Right lobe of liver (tissue), 6 donors: ENCODE results near the gene POLG. TPM values are rescaled to one million over a fixed set of nuclear protein-coding genes. Genes with fewer than 3 reads are reported as not detected.
A peak's percentile ranks its signal among the peaks of the same experiment; 100 is the strongest.

ENCODE experiments used
- ATAC-seq, 4 donors: fragments of 200-7000 bp; cut with Tn5 transposase; one replicate each; pipeline ENCODE4 v1.9.1; 2020; ENCODE audit warnings: mild to moderate bottlenecking in 4 of 4, moderate library complexity in 4 of 4
- DNase-seq, 3 donors: peaks; one replicate each; pipeline ENCODE4 v3.0.0-alpha.2; 2020
- H3K27ac ChIP-seq, 3 donors: fragments of 200-600 bp; one replicate each; pipeline ENCODE4 v1.8.0; 2022
- H3K27me3 ChIP-seq, 2 donors: fragments of 200-600 bp; one replicate each; pipeline ENCODE4 v1.8.0; 2022
- H3K36me3 ChIP-seq, 4 donors: fragments of 200-600 bp; sonication (generic) in 1 of 4; one replicate each; pipeline versions ENCODE4 v1.5.1 to v1.8.0; 2017 to 2022; ENCODE audit warnings: control low read depth in 1 of 4
- H3K4me1 ChIP-seq, 4 donors: fragments of 200-600 bp; sonication (generic) in 1 of 4; one replicate each; pipeline versions ENCODE4 v1.5.1 to v1.8.0; 2017 to 2022; ENCODE audit warnings: control low read depth in 1 of 4
- H3K4me3 ChIP-seq, 3 donors: fragments of 200-600 bp; one replicate each; pipeline ENCODE4 v1.8.0; 2022
- H3K9me3 ChIP-seq, 4 donors: fragments of 200-600 bp; sonication (generic) in 1 of 4; one replicate each; pipeline versions ENCODE4 v1.5.1 to v1.8.0; 2017 to 2022; ENCODE audit warnings: control low read depth in 1 of 4
- POLR2A ChIP-seq: fragments of 450-650 bp; IDR thresholded peaks from one replicate; pipeline ENCODE4 v1.6.1; 2017; ENCODE audit warnings: antibody characterized with exemption, mild to moderate bottlenecking
- WGBS: methylation state at CpG from one replicate; pipeline ENCODE4 v1.1.6; 2018; ENCODE audit warnings: low coverage, low lambda C conversion rate; ENCODE audit not compliant: insufficient coverage; ENCODE audit errors: missing lambda C conversion rate; 5-methylcytosine and 5-hydroxymethylcytosine counted together
- intact Hi-C, 2 donors: fragments of 100-400 bp; cut with DNase I; formaldehyde crosslinking; loops; one replicate each; pipeline versions ENCODE4 v1.11.2 to v1.14.1; 2022
- total RNA-seq, 6 experiments: library from RNA; depleted of rRNA in 2 of 6; stranded (reverse); fragments of >200 nt in 2 of 6; fragmentation: NEBNext Ultra II Directional in 3 of 6; extraction: Animal tissue kit (Norgen Biotek cat#: 25700) in 3 of 6; gene quantifications; one replicate each; pipeline versions ENCODE4 v1.1.0 to v1.2.4, GENCODE V29; 2016 to 2023
- TF ChIP-seq, protein P1 (sequence below), 4 donors: fragments of 200-600 bp in 3 of 4; fragments of 450-650 bp in 1 of 4; IDR thresholded peaks; one replicate each; pipeline versions ENCODE4 v1.5.1 to v1.8.0; 2016 to 2022; ENCODE audit warnings: antibody characterized with exemption in 4 of 4, mild to moderate bottlenecking in 2 of 4
- donor health status: DM: no; HTN: yes; CAD: no.
- donor health status: DM: no; HTN: no; CAD: no.
- donor health status: DM: no; HTN: no; CAD: no.
- donor health status: DM: no; HTN: yes; CAD: no.
- donor health status: DM: no; HTN: yes; CAD: no.

POLG gene
- total RNA-seq, 6 experiments from 2014 or later = 26.3 to 34.7 (median 30.3) TPM

DNA sequence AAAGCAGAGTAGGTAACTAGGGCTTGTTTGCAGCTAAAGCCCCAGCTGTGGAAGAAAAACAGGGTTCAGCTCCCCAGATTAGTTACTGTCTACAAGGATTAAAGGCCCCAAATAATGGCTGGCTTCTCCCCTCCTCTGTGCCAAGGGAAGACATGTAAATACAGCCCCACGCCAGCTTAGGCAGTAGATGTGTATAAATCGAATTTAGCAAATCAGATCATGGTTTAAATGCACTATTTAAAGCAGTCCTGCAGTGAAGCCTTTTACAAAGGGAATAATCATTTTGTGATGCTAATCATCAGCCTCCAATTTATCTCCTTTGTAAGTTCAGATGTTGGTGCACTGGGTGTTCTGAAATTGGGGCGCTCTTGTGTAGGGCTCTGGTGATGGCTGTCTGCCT is 46.7 kb upstream of the POLG start:
- peaks cover 0 to 11% (median 0%) of the 10 kb centered on the region in 4 donors for H3K4me1 ChIP-seq
- 67% methylated on average over 3 of the region's 3 CpGs for WGBS
- intact Hi-C loops = no loop called here
- no peaks in the 10 kb centered on the region for H3K36me3 ChIP-seq
- H3K4me3 ChIP-seq = no peak overlapping the region
- H3K9me3 ChIP-seq = no peaks in the 10 kb centered on the region
- H3K27ac ChIP-seq = no peak overlapping the region
- DNase-seq = no peak
- H3K27me3 ChIP-seq = peaks cover 9 to 22% of the 10 kb centered on the region in 2 donors
- no peak for ATAC-seq
- TF ChIP-seq, protein P1, sequence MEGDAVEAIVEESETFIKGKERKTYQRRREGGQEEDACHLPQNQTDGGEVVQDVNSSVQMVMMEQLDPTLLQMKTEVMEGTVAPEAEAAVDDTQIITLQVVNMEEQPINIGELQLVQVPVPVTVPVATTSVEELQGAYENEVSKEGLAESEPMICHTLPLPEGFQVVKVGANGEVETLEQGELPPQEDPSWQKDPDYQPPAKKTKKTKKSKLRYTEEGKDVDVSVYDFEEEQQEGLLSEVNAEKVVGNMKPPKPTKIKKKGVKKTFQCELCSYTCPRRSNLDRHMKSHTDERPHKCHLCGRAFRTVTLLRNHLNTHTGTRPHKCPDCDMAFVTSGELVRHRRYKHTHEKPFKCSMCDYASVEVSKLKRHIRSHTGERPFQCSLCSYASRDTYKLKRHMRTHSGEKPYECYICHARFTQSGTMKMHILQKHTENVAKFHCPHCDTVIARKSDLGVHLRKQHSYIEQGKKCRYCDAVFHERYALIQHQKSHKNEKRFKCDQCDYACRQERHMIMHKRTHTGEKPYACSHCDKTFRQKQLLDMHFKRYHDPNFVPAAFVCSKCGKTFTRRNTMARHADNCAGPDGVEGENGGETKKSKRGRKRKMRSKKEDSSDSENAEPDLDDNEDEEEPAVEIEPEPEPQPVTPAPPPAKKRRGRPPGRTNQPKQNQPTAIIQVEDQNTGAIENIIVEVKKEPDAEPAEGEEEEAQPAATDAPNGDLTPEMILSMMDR (IDR thresholded peaks at IDR 0.05) = no peak
- no peak for TF ChIP-seq POLR2A

DNA sequence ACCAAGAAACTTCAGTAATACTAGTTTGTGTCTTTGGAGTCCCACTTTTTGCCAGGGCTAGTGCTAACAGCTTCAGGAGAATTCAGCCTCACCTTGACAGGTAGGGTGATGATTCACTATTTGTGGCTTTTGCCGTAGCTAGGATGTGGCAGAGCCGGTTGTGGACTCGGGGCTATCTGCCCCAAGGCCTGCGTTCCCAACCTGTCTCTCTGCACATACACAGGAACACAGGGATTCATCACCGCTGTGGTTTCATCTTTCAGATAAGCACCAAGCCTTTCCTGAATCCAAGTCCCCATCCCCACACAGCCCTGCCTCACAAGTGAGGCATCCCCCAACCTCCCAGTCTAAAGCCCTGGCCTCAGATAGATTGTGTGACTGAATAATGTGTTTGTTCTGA is 45.2 kb upstream of the POLG start:
- intact Hi-C loops = no loop called here
- peaks cover 9 to 31% of the 10 kb centered on the region in 2 donors for H3K27me3 ChIP-seq
- H3K9me3 ChIP-seq = no peaks in the 10 kb centered on the region
- DNase-seq = no peak
- TF ChIP-seq POLR2A = no peak
- TF ChIP-seq, protein P1 (IDR thresholded peaks at IDR 0.05) = no peak
- H3K27ac ChIP-seq = no peak overlapping the region
- H3K4me3 ChIP-seq = no peak overlapping the region
- 58% methylated on average over 5 of the region's 5 CpGs for WGBS
- ATAC-seq = no peak
- H3K4me1 ChIP-seq = peaks cover 0 to 11% (median 0%) of the 10 kb centered on the region in 4 donors
- no peaks in the 10 kb centered on the region for H3K36me3 ChIP-seq

DNA sequence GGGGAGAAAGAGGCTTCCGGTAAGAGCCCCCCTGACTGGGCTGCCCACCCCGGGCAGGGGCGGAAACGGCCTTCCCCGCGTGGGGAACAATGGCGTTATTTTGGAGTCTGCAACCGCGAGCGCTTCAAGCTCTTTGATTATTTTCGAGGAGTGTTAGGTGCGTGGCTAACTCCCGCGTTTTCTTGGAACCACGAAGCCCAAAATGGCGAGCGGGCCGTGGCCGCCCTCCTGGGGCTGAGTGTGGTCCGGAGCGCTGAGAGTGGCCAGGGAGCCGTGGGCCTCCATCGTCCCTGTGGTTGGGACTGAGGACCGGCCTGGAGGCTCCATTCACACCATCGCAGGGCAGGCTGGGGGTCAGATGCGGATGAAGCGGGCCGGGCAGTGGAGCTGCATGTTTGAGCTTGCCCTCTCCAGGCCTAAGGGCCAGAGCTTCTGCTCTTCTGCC is 44.6 kb upstream of the POLG start:
- TF ChIP-seq POLR2A = no peak
- TF ChIP-seq, protein P1 (IDR thresholded peaks at IDR 0.05) = no peak
- ATAC-seq = no peak
- intact Hi-C loops = no loop called here
- H3K27me3 ChIP-seq = peaks cover 9 to 31% of the 10 kb centered on the region in 2 donors
- peak in 1 of 3 donors; percentile 37 for DNase-seq
- H3K4me1 ChIP-seq = peaks cover 0 to 11% (median 0%) of the 10 kb centered on the region in 4 donors
- H3K4me3 ChIP-seq = peak overlapping the region in 1 of 3 donors; percentile 31
- H3K36me3 ChIP-seq = no peaks in the 10 kb centered on the region
- H3K9me3 ChIP-seq = no peaks in the 10 kb centered on the region
- no peak overlapping the region for H3K27ac ChIP-seq
- WGBS = 4% methylated on average over 13 of the region's 28 CpGs

DNA sequence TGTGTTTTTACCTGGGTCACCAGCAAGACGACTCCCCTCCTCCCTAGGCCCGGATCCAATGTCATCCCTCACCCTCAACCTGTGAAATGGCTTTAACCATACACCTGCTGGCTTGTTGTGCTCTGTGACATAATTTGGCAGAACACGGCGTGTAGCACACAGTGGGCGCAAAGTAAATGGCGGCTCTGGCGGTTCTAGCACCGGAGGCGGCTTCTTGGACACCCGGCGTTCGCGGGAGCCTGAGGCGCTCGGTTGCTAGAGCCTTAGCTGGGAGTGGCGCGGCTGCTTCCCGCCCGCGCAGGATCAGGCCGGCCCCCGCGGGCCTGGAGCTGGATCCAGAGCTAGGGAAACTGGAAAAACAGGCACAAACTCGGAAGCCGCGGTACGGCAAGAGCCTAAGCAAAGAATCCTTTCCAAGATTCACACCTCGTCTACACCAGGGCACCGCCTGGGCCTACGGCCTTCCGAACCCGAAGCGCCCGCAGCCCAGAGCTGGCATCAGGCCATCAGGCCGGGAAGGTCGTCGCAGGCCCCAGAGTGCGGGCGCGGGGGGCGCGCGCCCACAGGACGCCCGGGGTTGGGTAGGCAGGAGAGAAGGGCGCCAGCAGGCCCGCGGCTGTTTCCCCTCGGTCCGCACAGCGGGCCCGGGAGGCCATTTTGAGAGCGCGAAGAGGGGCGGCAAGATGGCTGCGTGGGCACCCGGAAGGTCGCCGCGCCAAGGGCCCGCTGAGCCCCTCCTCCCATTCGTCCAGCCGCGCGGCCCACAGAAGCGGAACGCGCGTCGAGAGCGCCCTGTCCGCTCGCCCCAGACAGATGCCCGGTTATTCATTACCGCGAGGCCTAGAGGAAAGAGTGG is 43.9 kb upstream of the POLG start:
- WGBS = 9% methylated on average over 19 of the region's 76 CpGs
- TF ChIP-seq, protein P1 (IDR thresholded peaks at IDR 0.05) = no peak
- no peak for TF ChIP-seq POLR2A

More for the DNA sequence above, 43.9 kb upstream of the POLG start:
- DNase-seq (no peak), ATAC-seq (peak in 3 of 4 donors; percentile 20 to 34 (median 28))
- H3K36me3 ChIP-seq = no peaks in the 10 kb centered on the region
- no peak overlapping the region for H3K27ac ChIP-seq
- peaks cover 0 to 11% (median 0%) of the 10 kb centered on the region in 4 donors for H3K4me1 ChIP-seq
- intact Hi-C loops = no loop called here
- no peaks in the 10 kb centered on the region for H3K9me3 ChIP-seq
- H3K4me3 ChIP-seq = peak overlapping the region in 1 of 3 donors; percentile 31
- peaks cover 9 to 31% of the 10 kb centered on the region in 2 donors for H3K27me3 ChIP-seq
